ENCODE data around the gene CALHM1.

Gene CALHM1

GRCh38 chr10:103455235-103455634, 3.5 kb downstream of the CALHM1 start:
- H4K8ac ChIP-seq (ENCODE audit: low read length): no peak overlapping the region
- H3K27ac ChIP-seq (ENCODE audit: low read length, poor library complexity, severe bottlenecking): no peak overlapping the region
- no peak overlapping the region for H3K4me3 ChIP-seq (ENCODE audit: insufficient read depth in 1 of 2, low read depth in 1 of 2, low read length in 2 of 2)
- H2AFZ ChIP-seq (ENCODE audit: low read depth, low read length): no peak overlapping the region
- H3K18ac ChIP-seq (ENCODE audit: low read depth in 1 of 2, low read length in 2 of 2): no peak overlapping the region
- no peak overlapping the region for H3K14ac ChIP-seq (ENCODE audit: low read length in 2 of 2)
- no peak overlapping the region for H4K91ac ChIP-seq (ENCODE audit: low read length)
- H2AK5ac ChIP-seq (ENCODE audit: low read length, severe bottlenecking): no peak overlapping the region
- no peak overlapping the region for H2BK12ac ChIP-seq (ENCODE audit: low read length in 2 of 2)
- no peak overlapping the region for H3K23ac ChIP-seq (ENCODE audit: low read length in 2 of 2)
- no peak overlapping the region for H3K4me2 ChIP-seq (ENCODE audit: low read length, poor library complexity, severe bottlenecking)
- no peak overlapping the region for H3K9ac ChIP-seq (ENCODE audit: low read length)
- peaks cover 0 to 10% of the 10 kb centered on the region in 2 experiments for H3K27me3 ChIP-seq (ENCODE audit: control insufficient read depth in 1 of 2, insufficient read depth in 1 of 2, low read length in 2 of 2)
- H3K36me3 ChIP-seq (ENCODE audit: control insufficient read depth in 1 of 2, insufficient read depth in 2 of 2, low read depth in 1 of 2, low read length in 2 of 2): peaks cover 3 to 6% of the 10 kb centered on the region in 2 experiments
- H3K79me1 ChIP-seq (replicated peaks; ENCODE audit: low read length, poor library complexity, severe bottlenecking): no peaks in the 10 kb centered on the region
- H2BK15ac ChIP-seq (ENCODE audit: low read depth, poor library complexity, severe bottlenecking): no peak overlapping the region
- H2BK120ac ChIP-seq (ENCODE audit: low read depth, low read length): no peak overlapping the region
- DNase-seq: no peak
- no peak overlapping the region for H2BK5ac ChIP-seq (ENCODE audit: low read depth, low read length, poor library complexity, severe bottlenecking)
- no peak overlapping the region for H3K4ac ChIP-seq (ENCODE audit: low read depth in 1 of 2, low read length in 2 of 2)
- 92% methylated on average over 25 of the region's 25 CpGs for WGBS
- H3K4me1 ChIP-seq (ENCODE audit: control insufficient read depth, insufficient read depth, low read depth, low read length): peaks cover 12% of the 10 kb centered on the region
- H3K9me3 ChIP-seq (ENCODE audit: control insufficient read depth, low read length): no peaks in the 10 kb centered on the region

- H2BK5ac ChIP-seq (ENCODE audit: low read depth, low read length, poor library complexity, severe bottlenecking): no peak overlapping the region
- no peak overlapping the region for H2BK15ac ChIP-seq (ENCODE audit: low read depth, poor library complexity, severe bottlenecking)
- H3K18ac ChIP-seq (ENCODE audit: low read depth in 1 of 2, low read length in 2 of 2): no peak overlapping the region
- no peak overlapping the region for H3K4me3 ChIP-seq (ENCODE audit: insufficient read depth in 1 of 2, low read depth in 1 of 2, low read length in 2 of 2)
- H4K91ac ChIP-seq (ENCODE audit: low read length): no peak overlapping the region
- H3K4me1 ChIP-seq (ENCODE audit: control insufficient read depth, insufficient read depth, low read depth, low read length): peaks cover 13% of the 10 kb centered on the region
- no peak overlapping the region for H2AK5ac ChIP-seq (ENCODE audit: low read length, severe bottlenecking)
- H3K23ac ChIP-seq (ENCODE audit: low read length in 2 of 2): no peak overlapping the region
- no peak overlapping the region for H2BK12ac ChIP-seq (ENCODE audit: low read length in 2 of 2)
- no peak overlapping the region for H3K4me2 ChIP-seq (ENCODE audit: low read length, poor library complexity, severe bottlenecking)
- 91% methylated on average over 4 of the region's 4 CpGs for WGBS
- no peak overlapping the region for H4K8ac ChIP-seq (ENCODE audit: low read length)
- H3K14ac ChIP-seq (ENCODE audit: low read length in 2 of 2): no peak overlapping the region
- H3K27ac ChIP-seq (ENCODE audit: low read length, poor library complexity, severe bottlenecking): no peak overlapping the region
- H3K79me1 ChIP-seq (replicated peaks; ENCODE audit: low read length, poor library complexity, severe bottlenecking): peaks cover 7% of the 10 kb centered on the region
- DNase-seq: no peak
- H3K27me3 ChIP-seq (ENCODE audit: control insufficient read depth in 1 of 2, insufficient read depth in 1 of 2, low read length in 2 of 2): peaks cover 0 to 5% of the 10 kb centered on the region in 2 experiments
- no peak overlapping the region for H3K9ac ChIP-seq (ENCODE audit: low read length)
- H2BK120ac ChIP-seq (ENCODE audit: low read depth, low read length): no peak overlapping the region
- H3K4ac ChIP-seq (ENCODE audit: low read depth in 1 of 2, low read length in 2 of 2): no peak overlapping the region
- peaks cover 13 to 18% of the 10 kb centered on the region in 2 experiments for H3K36me3 ChIP-seq (ENCODE audit: control insufficient read depth in 1 of 2, insufficient read depth in 2 of 2, low read depth in 1 of 2, low read length in 2 of 2)
- no peaks in the 10 kb centered on the region for H3K9me3 ChIP-seq (ENCODE audit: control insufficient read depth, low read length)
- no peak overlapping the region for H2AFZ ChIP-seq (ENCODE audit: low read depth, low read length)
These were observed 4.7 kb downstream of the CALHM1 start for GRCh38 chr10:103454026-103454425.

- Histone ChIP-seq H2BK120ac (ENCODE audit: low read depth, low read length) (no peak overlapping the region), H3K18ac (ENCODE audit: low read depth in 1 of 2, low read length in 2 of 2) (peak overlapping the region; percentile 67 to 85), H3K4me1 (ENCODE audit: control insufficient read depth, insufficient read depth, low read depth, low read length) (peaks cover 16% of the 10 kb centered on the region), H2BK12ac (ENCODE audit: low read length in 2 of 2) (peak overlapping the region in 1 of 2 experiments; percentile 50), H3K4me2 (ENCODE audit: low read length, poor library complexity, severe bottlenecking) (peak overlapping the region; percentile 71), H4K8ac (ENCODE audit: low read length) (peak overlapping the region; percentile 99), H2BK15ac (ENCODE audit: low read depth, poor library complexity, severe bottlenecking) (peak overlapping the region; percentile 78), H2AFZ (ENCODE audit: low read depth, low read length) (peak overlapping the region; percentile 69), H2BK5ac (ENCODE audit: low read depth, low read length, poor library complexity, severe bottlenecking) (no peak overlapping the region), H3K4ac (ENCODE audit: low read depth in 1 of 2, low read length in 2 of 2) (peak overlapping the region in 1 of 2 experiments; percentile 35), H3K9ac (ENCODE audit: low read length) (peak overlapping the region; percentile 95), H2AK5ac (ENCODE audit: low read length, severe bottlenecking) (no peak overlapping the region), H3K4me3 (ENCODE audit: insufficient read depth in 1 of 2, low read depth in 1 of 2, low read length in 2 of 2) (peak overlapping the region; percentile 43 to 98), H4K91ac (ENCODE audit: low read length) (peak overlapping the region; percentile 94), H3K27ac (ENCODE audit: low read length, poor library complexity, severe bottlenecking) (no peak overlapping the region), H3K27me3 (ENCODE audit: control insufficient read depth in 1 of 2, insufficient read depth in 1 of 2, low read length in 2 of 2) (no peaks in the 10 kb centered on the region), H3K79me1 (replicated peaks; ENCODE audit: low read length, poor library complexity, severe bottlenecking) (peaks cover 7% of the 10 kb centered on the region), H3K23ac (ENCODE audit: low read length in 2 of 2) (peak overlapping the region in 1 of 2 experiments; percentile 56), H3K9me3 (ENCODE audit: control insufficient read depth, low read length) (no peaks in the 10 kb centered on the region), H3K14ac (ENCODE audit: low read length in 2 of 2) (no peak overlapping the region), H3K36me3 (ENCODE audit: control insufficient read depth in 1 of 2, insufficient read depth in 2 of 2, low read depth in 1 of 2, low read length in 2 of 2) (peaks cover 15 to 23% of the 10 kb centered on the region in 2 experiments)
- 25% methylated on average over 19 of the region's 27 CpGs for WGBS
- DNase-seq: no peak
These were observed 6.0 kb downstream of the CALHM1 start for GRCh38 chr10:103452506-103453230.

- Histone ChIP-seq H2AFZ (ENCODE audit: low read depth, low read length) (peak within 1 kb of the TSS; percentile 69), H4K8ac (ENCODE audit: low read length) (peak within 1 kb of the TSS; percentile 99), H3K79me1 (replicated peaks; ENCODE audit: low read length, poor library complexity, severe bottlenecking) (peaks cover 7% of the 10 kb centered on the region), H3K4ac (ENCODE audit: low read depth in 1 of 2, low read length in 2 of 2) (peak within 1 kb of the TSS; percentile 76 to 82), H3K36me3 (ENCODE audit: control insufficient read depth in 1 of 2, insufficient read depth in 2 of 2, low read depth in 1 of 2, low read length in 2 of 2) (peaks cover 22 to 30% of the 10 kb centered on the region in 2 experiments), H3K27me3 (ENCODE audit: control insufficient read depth in 1 of 2, insufficient read depth in 1 of 2, low read length in 2 of 2) (no peaks in the 10 kb centered on the region), H3K23ac (ENCODE audit: low read length in 2 of 2) (peak within 1 kb of the TSS in 1 of 2 experiments; percentile 56), H4K91ac (ENCODE audit: low read length) (peak within 1 kb of the TSS; percentile 94), H3K14ac (ENCODE audit: low read length in 2 of 2) (no peak within 1 kb of the TSS), H3K9me3 (ENCODE audit: control insufficient read depth, low read length) (no peaks in the 10 kb centered on the region), H2AK5ac (ENCODE audit: low read length, severe bottlenecking) (no peak within 1 kb of the TSS), H3K4me1 (ENCODE audit: control insufficient read depth, insufficient read depth, low read depth, low read length) (peaks cover 16% of the 10 kb centered on the region), H3K9ac (ENCODE audit: low read length) (peak within 1 kb of the TSS; percentile 95), H2BK12ac (ENCODE audit: low read length in 2 of 2) (peak within 1 kb of the TSS; percentile 57 to 59), H3K4me3 (ENCODE audit: insufficient read depth in 1 of 2, low read depth in 1 of 2, low read length in 2 of 2) (peak within 1 kb of the TSS; percentile 46 to 98), H2BK15ac (ENCODE audit: low read depth, poor library complexity, severe bottlenecking) (peak within 1 kb of the TSS; percentile 78), H2BK120ac (ENCODE audit: low read depth, low read length) (no peak within 1 kb of the TSS), H3K18ac (ENCODE audit: low read depth in 1 of 2, low read length in 2 of 2) (peak within 1 kb of the TSS; percentile 83 to 85), H2BK5ac (ENCODE audit: low read depth, low read length, poor library complexity, severe bottlenecking) (no peak within 1 kb of the TSS), H3K4me2 (ENCODE audit: low read length, poor library complexity, severe bottlenecking) (peak within 1 kb of the TSS; percentile 71), H3K27ac (ENCODE audit: low read length, poor library complexity, severe bottlenecking) (no peak within 1 kb of the TSS)
- DNase-seq: peak; percentile 68
- WGBS: 11% methylated on average over 26 of the region's 32 CpGs
These were observed 6.7 kb downstream of the CALHM1 start, which contains the start of gene CALHM2 for GRCh38 chr10:103451831-103452505. Gene CALHM2 (minus strand): TSS chr10:103452370. CDS start chr10:103449941, 2,429 bp downstream.
